Breast epithelium (tissue), 4 donors: ENCODE data around the gene PRKCE. TPM values are rescaled to one million over a fixed set of nuclear protein-coding genes. Genes with fewer than 3 reads are reported as not detected.
A peak's percentile ranks its signal among the peaks of the same experiment; 100 is the strongest.

Experiments
- DNase-seq, 2 donors: peaks; one replicate each; pipeline ENCODE4 v3.0.0-alpha.2; 2019; ENCODE audit warnings: low spot score in 2 of 2
- H3K27ac ChIP-seq, 2 donors: fragments of 200-600 bp; sonication (generic) in 1 of 2; one replicate each; pipeline ENCODE4 v1.5.1; 2016 to 2019; ENCODE audit warnings: mild to moderate bottlenecking in 1 of 2
- H3K27me3 ChIP-seq, 2 donors: fragments of 200-600 bp; sonication (generic) in 1 of 2; one replicate each; pipeline versions ENCODE4 v1.5.1 to v1.6.0; 2017 to 2019; ENCODE audit warnings: control low read depth in 1 of 2, mild to moderate bottlenecking in 1 of 2
- H3K36me3 ChIP-seq: fragments of 200-600 bp; one replicate; pipeline ENCODE4 v1.5.1; 2019
- H3K4me1 ChIP-seq, 2 donors: fragments of 200-600 bp; sonication (generic); one replicate each; pipeline ENCODE4 v1.5.1; 2016 to 2019; ENCODE audit warnings: control low read depth in 1 of 2
- H3K4me3 ChIP-seq, 3 donors: fragments of 200-600 bp; sonication (generic); 1 replicate in 2 of 3; 2 replicates in 1 of 3; pipeline ENCODE4 v1.5.1; 2016 to 2019; ENCODE audit warnings: mild to moderate bottlenecking in 3 of 3, moderate library complexity in 2 of 3
- H3K9me3 ChIP-seq, 2 donors: fragments of 200-600 bp; sonication (generic) in 1 of 2; one replicate each; pipeline ENCODE4 v1.5.1; 2016 to 2019; ENCODE audit warnings: control low read depth in 1 of 2
- CTCF ChIP-seq, 3 donors: fragments of 450-650 bp; IDR thresholded peaks; one replicate each; pipeline ENCODE4 v1.5.1; 2016 to 2017; ENCODE audit warnings: antibody characterized with exemption in 3 of 3, mild to moderate bottlenecking in 3 of 3, moderate library complexity in 3 of 3
- POLR2A ChIP-seq: fragments of 450-650 bp; IDR thresholded peaks from one replicate; pipeline ENCODE4 v1.6.1; 2016; ENCODE audit warnings: antibody characterized with exemption, mild to moderate bottlenecking, moderate library complexity
- POLR2AphosphoS5 ChIP-seq, 3 donors: sonication (generic); formaldehyde crosslinking; IDR thresholded peaks; one replicate each; pipeline ENCODE4 v1.6.1; 2017; ENCODE audit warnings: antibody characterized with exemption in 3 of 3
- intact Hi-C: fragments of 100-400 bp; cut with DNase I; formaldehyde crosslinking; loops from one replicate; pipeline ENCODE4 v1.15.1; 2023; ENCODE audit warnings: low total_unique reads
- total RNA-seq, 3 donors: library from RNA; depleted of rRNA; stranded (reverse); fragments of >200 nt; gene quantifications; one replicate each; pipeline ENCODE4 v1.1.0, GENCODE V29; 2016

PRKCE gene
- total RNA-seq, 3 donors from 2014 or later = 20.6 to 34.0 (median 23.6) TPM

DNA sequence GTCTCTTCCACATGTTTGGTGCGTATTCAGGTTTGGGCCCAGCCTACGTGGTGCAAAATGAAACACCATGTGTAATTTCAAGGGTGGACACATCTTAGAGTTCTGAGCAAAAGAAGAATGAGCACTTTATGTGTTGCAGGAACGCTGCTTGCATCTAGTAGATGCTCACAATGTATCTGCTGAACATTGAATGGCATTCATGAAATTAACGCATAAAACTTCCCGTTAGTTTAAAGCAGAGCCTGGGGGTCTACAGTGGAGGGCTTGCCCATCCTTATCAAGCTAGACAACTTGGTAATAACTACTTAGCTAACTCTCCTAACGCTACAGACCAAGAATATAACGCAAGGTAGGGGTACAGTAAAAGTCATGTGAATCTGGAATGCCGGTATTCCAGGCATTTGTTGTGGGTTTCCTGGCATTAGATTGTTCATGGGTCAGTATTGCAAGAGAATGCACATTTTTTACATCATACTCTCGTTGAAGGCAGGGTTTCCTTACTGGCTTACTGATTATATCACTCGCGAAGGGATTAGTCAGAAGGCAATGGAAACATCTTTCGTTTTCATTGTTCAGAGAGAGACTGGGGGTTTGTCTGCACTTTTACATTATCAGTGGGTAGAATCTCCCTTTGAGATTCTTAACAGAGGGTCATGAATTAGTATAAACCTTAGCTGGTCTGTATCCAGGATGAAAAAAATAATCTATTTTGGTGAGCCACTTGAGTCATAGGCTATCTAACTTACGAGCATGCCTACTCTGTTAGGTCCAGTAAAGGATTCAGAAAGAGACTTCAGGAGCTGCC, 416.2 kb downstream of the PRKCE start:
- no peaks in the 10 kb centered on the region for H3K27me3 ChIP-seq
- intact Hi-C loops = no loop called here
- no peak for TF ChIP-seq POLR2AphosphoS5 (IDR thresholded peaks at IDR 0.05)
- no peak for TF ChIP-seq POLR2A
- TF ChIP-seq CTCF (IDR thresholded peaks at IDR 0.05) = no peak
- H3K9me3 ChIP-seq = no peaks in the 10 kb centered on the region
- H3K36me3 ChIP-seq = no peaks in the 10 kb centered on the region
- H3K27ac ChIP-seq = peak overlapping the region in 1 of 2 donors; percentile 21
- DNase-seq = no peak
- H3K4me1 ChIP-seq = no peaks in the 10 kb centered on the region
- no peak overlapping the region for H3K4me3 ChIP-seq

- Histone ChIP-seq H3K27ac (no peak overlapping the region), H3K36me3 (no peaks in the 10 kb centered on the region), H3K4me3 (no peak overlapping the region), H3K27me3 (no peaks in the 10 kb centered on the region), H3K4me1 (no peaks in the 10 kb centered on the region), H3K9me3 (no peaks in the 10 kb centered on the region)
- no peak for DNase-seq
- intact Hi-C loops = no loop called here
- TF ChIP-seq POLR2AphosphoS5 (IDR thresholded peaks at IDR 0.05) (no peak), CTCF (IDR thresholded peaks at IDR 0.05) (no peak), POLR2A (no peak)
Measured at GRCh38 chr2:46068636-46069035, 417.2 kb downstream of the PRKCE start.

GRCh38 chr2:46071074-46071473, 419.6 kb downstream of the PRKCE start:
- no peak overlapping the region for H3K27ac ChIP-seq
- H3K36me3 ChIP-seq = no peaks in the 10 kb centered on the region
- DNase-seq = no peak
- H3K9me3 ChIP-seq = no peaks in the 10 kb centered on the region
- intact Hi-C loops = no loop called here
- no peak for TF ChIP-seq POLR2A
- TF ChIP-seq POLR2AphosphoS5 (IDR thresholded peaks at IDR 0.05) = no peak
- TF ChIP-seq CTCF (IDR thresholded peaks at IDR 0.05) = no peak
- no peak overlapping the region for H3K4me3 ChIP-seq
- no peaks in the 10 kb centered on the region for H3K4me1 ChIP-seq
- no peaks in the 10 kb centered on the region for H3K27me3 ChIP-seq

DNA sequence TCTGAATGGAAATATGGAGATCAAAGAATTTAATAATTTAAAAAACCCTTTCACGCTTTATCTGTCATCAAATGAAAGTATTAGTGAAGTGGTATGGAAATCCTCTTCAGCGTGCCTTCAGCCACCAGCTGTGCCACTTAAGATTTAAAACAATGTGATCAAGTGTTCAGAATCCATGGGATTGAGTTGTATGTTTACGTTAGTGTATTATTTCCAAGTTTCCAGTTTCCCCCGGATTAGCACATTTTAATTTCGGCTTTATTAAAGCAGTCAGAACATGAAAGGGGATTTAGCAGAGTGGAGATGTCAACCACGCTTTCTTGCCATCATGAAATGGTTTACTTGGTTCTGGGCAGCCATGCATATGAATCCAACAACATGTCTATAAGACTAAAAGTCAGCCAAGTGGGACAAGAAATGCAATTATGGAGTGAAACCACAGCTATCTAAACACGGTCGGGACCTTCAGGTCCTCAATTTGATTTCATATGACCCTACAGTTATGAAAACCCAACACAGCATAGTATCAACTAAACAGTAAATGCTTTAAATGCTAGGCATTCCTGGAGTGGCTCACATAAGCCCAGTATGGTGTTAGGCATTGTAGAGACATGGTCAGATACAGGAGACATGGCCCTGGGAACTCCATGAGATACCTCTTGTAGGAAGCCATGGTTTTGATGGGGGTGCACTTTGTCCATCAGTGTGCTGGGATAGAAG, 420.8 kb downstream of the PRKCE start:
- intact Hi-C loops = no loop called here
- Histone ChIP-seq H3K36me3 (no peaks in the 10 kb centered on the region), H3K4me3 (no peak overlapping the region), H3K27ac (no peak overlapping the region), H3K27me3 (no peaks in the 10 kb centered on the region), H3K9me3 (no peaks in the 10 kb centered on the region), H3K4me1 (no peaks in the 10 kb centered on the region)
- no peak for TF ChIP-seq CTCF (IDR thresholded peaks at IDR 0.05)
- TF ChIP-seq POLR2A = no peak
- no peak for TF ChIP-seq POLR2AphosphoS5 (IDR thresholded peaks at IDR 0.05)
- DNase-seq = no peak

GRCh38 chr2:46073540-46074046, 422.1 kb downstream of the PRKCE start:
- no peak overlapping the region for H3K4me3 ChIP-seq
- DNase-seq = no peak
- H3K27me3 ChIP-seq = no peaks in the 10 kb centered on the region
- TF ChIP-seq POLR2A = no peak
- TF ChIP-seq CTCF (IDR thresholded peaks at IDR 0.05) = no peak
- no peak for TF ChIP-seq POLR2AphosphoS5 (IDR thresholded peaks at IDR 0.05)
- peak overlapping the region; percentile 17 to 64 for H3K27ac ChIP-seq
- H3K4me1 ChIP-seq = no peaks in the 10 kb centered on the region
- no peaks in the 10 kb centered on the region for H3K9me3 ChIP-seq
- intact Hi-C loops = no loop called here
- no peaks in the 10 kb centered on the region for H3K36me3 ChIP-seq
